Measurements from ENCODE around the gene ARID1B. TPM values are rescaled to one million over a fixed set of nuclear protein-coding genes. Genes with fewer than 3 reads are reported as not detected.

Gene ARID1B
- total and polyA plus RNA-seq, 9 of the 15 experiments (the other 6 are each of a cell fraction or from before 2014, with no cell fraction given), result 12.5 to 50.5 (median 25.8) TPM

GRCh38 chr6:157036245-157036711 lies 259.1 kb downstream of the ARID1B start:
- Histone ChIP-seq H3K9me3 (replicated peaks; ENCODE audit: control insufficient read depth, insufficient read depth, low read depth, low read length) (no peaks in the 10 kb centered on the region), H4K20me1 (replicated peaks; ENCODE audit: control insufficient read depth, insufficient read depth, low read length) (0 out of 2 replicates have a peak, but pooled peaks cover 5% of the 10 kb centered on the region), H3K36me3 (ENCODE audit: control insufficient read depth, insufficient read depth, low read length) (no peaks in the 10 kb centered on the region), H3K9ac (ENCODE audit: insufficient read depth in 1 of 2, low read depth in 2 of 2, low read length in 2 of 2) (no peak overlapping the region), H3K4me1 (replicated peaks in 1 of 2; ENCODE audit: control insufficient read depth in 2 of 2, insufficient read depth in 2 of 2, low read length in 2 of 2) (no peaks in the 10 kb centered on the region; a peak in 3 of 5 replicates), H3K27ac (ENCODE audit: extremely low read depth, low read depth, low read length) (no peak overlapping the region), H3K4me3 (no peak overlapping the region), H3K9me1 (ENCODE audit: control insufficient read depth, insufficient read depth, low read length) (no peaks in the 10 kb centered on the region), H3K79me2 (ENCODE audit: control insufficient read depth, insufficient read depth, low read length) (peaks cover 24% of the 10 kb centered on the region), H3K4me2 (ENCODE audit: insufficient read depth, low read length) (no peak overlapping the region), H3K27me3 (ENCODE audit: control insufficient read depth in 2 of 2, insufficient read depth in 2 of 2, low read length in 2 of 2) (no peaks in the 10 kb centered on the region), H2AFZ (ENCODE audit: low read depth, low read length) (no peak overlapping the region)
- ChIA-PET POLR2A (interaction anchor here (0.6 to 1.6 kb wide), 11 partner anchors 11 to 350 kb away, joined by 3 to 5 read pairs (median 4); no protein-coding TSS in a partner anchor), CTCF (ENCODE audit: low intra/inter-chr PET ratio) (interaction anchor here (0.7 to 3.9 kb wide), 3 partner anchors 148 to 474 kb away, joined by 3 to 35 read pairs (median 7); no protein-coding TSS in a partner anchor)
- peak in 2 of 4 experiments; percentile 24 to 35 for DNase-seq (ENCODE audit: extremely low read depth in 1 of 4, low spot score in 3 of 4)
- no TSS peak for BruUV-seq (replicated peaks)
- FAIRE-seq, result no peak
- in situ Hi-C loops (cut with MboI), result no loop called here
- intact Hi-C loops (cut with micrococcal nuclease), result loop anchor here (10.0 kb wide), 1 partner anchor 119 kb away; no protein-coding TSS in a partner anchor
- peak; percentile 31 for ATAC-seq
- WGBS (ENCODE audit: insufficient coverage, low coverage, missing lambda C conversion rate), result 26% methylated on average over 5 of the region's 5 CpGs
- TF ChIP-seq L3MBTL2 (IDR thresholded peaks at IDR 0.05) (peak; percentile 41; the same call in 1 of the 2 replicates), RAD21 (CRISPR knock-in tag; conservative IDR thresholded peaks at IDR 0.05 in 1 of 2, IDR thresholded peaks at IDR 0.05 in 1 of 2) (peak in 1 of 2 experiments; percentile 30; a peak in 1 of 4 replicates), GABPB2 (CRISPR knock-in tag; conservative IDR thresholded peaks at IDR 0.05) (no peak), ZNF76 (CRISPR knock-in tag; IDR thresholded peaks at IDR 0.05; ENCODE audit: borderline replicate concordance) (no peak), SMARCE1 (IDR thresholded peaks at IDR 0.05) (peak; percentile 17; the same call in 1 of the 2 replicates), PKNOX1 (IDR thresholded peaks at IDR 0.05) (peak; percentile 26; the same call in 1 of the 2 replicates), CSDE1 (IDR thresholded peaks at IDR 0.05) (no peak), CTBP1 (IDR thresholded peaks at IDR 0.05; ENCODE audit: borderline replicate concordance) (peak; percentile 54; the same call in 1 of the 2 replicates), PBX2 (CRISPR knock-in tag; IDR thresholded peaks at IDR 0.05; ENCODE audit: low read depth) (no peak), PBX2 (tag; conservative IDR thresholded peaks at IDR 0.05; ENCODE audit: low read depth) (0 out of 2 replicates have a peak, but pooled peaks have one; percentile 16), TEAD4 (IDR thresholded peaks at IDR 0.05; ENCODE audit: low read length) (peak; percentile 47; the same call in 1 of the 2 replicates), TEAD4 (CRISPR knock-in tag; IDR thresholded peaks at IDR 0.05; ENCODE audit: borderline replicate concordance) (no peak), U2AF1 (optimal IDR thresholded peaks at IDR 0.05; ENCODE audit: low read depth, low read length) (no peak), HNRNPLL (IDR thresholded peaks at IDR 0.05; ENCODE audit: low read depth, low read length, poor library complexity, severe bottlenecking) (no peak), ZNF398 (CRISPR knock-in tag; IDR thresholded peaks at IDR 0.05) (no peak), KDM1A (IDR thresholded peaks at IDR 0.05) (0 out of 4 replicates have a peak, but pooled peaks of 1 of the 2 experiments have one; percentile 24), CBFA2T2 (conservative IDR thresholded peaks at IDR 0.05) (no peak)
